ENCODE data around the gene RGS1. TPM values are rescaled to one million over a fixed set of nuclear protein-coding genes. Genes with fewer than 3 reads are reported as not detected.

Gene RGS1
- total and polyA plus RNA-seq, 2 donors = 51.2 to 96.8 TPM

Other genes starting within 250 kb of the RGS1 start
- 3.4 TPM for gene RGS13, start 60.4 kb downstream of the RGS1 start, total RNA-seq
- gene RGS13, start 60.4 kb downstream of the RGS1 start, polyA plus RNA-seq = 0.72 TPM
- gene RGS2, start 233.3 kb downstream of the RGS1 start, total RNA-seq = 211 TPM
- 554 TPM for gene RGS2, start 233.3 kb downstream of the RGS1 start, polyA plus RNA-seq

Measured in urinary bladder (tissue), 2 donors.